Epidermal melanocyte (primary cell): Measurements from ENCODE around the gene CBLC.

ENCODE experiments used
- DNase-seq: peaks from one replicate; pipeline ENCODE4 v3.0.0; 2011; ENCODE audit warnings: low spot score; ENCODE audit not compliant: insufficient read length

CBLC gene

GRCh38 chr19:44746946-44747738 lies 30.5 kb upstream of the CBLC start:
- DNase-seq: peak; percentile 89

- peak; percentile 54 for DNase-seq
Measured at GRCh38 chr19:44747739-44748425, 29.8 kb upstream of the CBLC start.

- DNase-seq: no peak
Measured at GRCh38 chr19:44748426-44749254, 29.1 kb upstream of the CBLC start, which contains the start of gene BCL3. Gene BCL3 (plus strand): TSS chr19:44748708. CDS start chr19:44748791, 83 bp downstream.

GRCh38 chr19:44749292-44749691 lies 28.4 kb upstream of the CBLC start:
- no peak for DNase-seq

- DNase-seq: no peak
Measured at GRCh38 chr19:44749994-44750393, 27.7 kb upstream of the CBLC start.

- DNase-seq: no peak
Measured at GRCh38 chr19:44752123-44752815, 25.4 kb upstream of the CBLC start.

GRCh38 chr19:44752816-44753625 lies 24.7 kb upstream of the CBLC start:
- DNase-seq: peak; percentile 89

- no peak for DNase-seq
Measured at GRCh38 chr19:44753626-44753931, 24.1 kb upstream of the CBLC start.

GRCh38 chr19:44753932-44754749 lies 23.5 kb upstream of the CBLC start:
- peak; percentile 84 for DNase-seq

GRCh38 chr19:44754750-44755080 lies 23.0 kb upstream of the CBLC start:
- DNase-seq: no peak

GRCh38 chr19:44755219-44755618 lies 22.5 kb upstream of the CBLC start:
- DNase-seq: no peak

- no peak for DNase-seq
Measured at GRCh38 chr19:44756089-44756562, 21.6 kb upstream of the CBLC start.

GRCh38 chr19:44757057-44757734 lies 20.5 kb upstream of the CBLC start:
- DNase-seq: peak; percentile 49

GRCh38 chr19:44757735-44758505 lies 19.8 kb upstream of the CBLC start:
- DNase-seq: peak; percentile 54

- DNase-seq: no peak
Measured at GRCh38 chr19:44758596-44758995, 19.1 kb upstream of the CBLC start.

GRCh38 chr19:44759083-44759804 lies 18.4 kb upstream of the CBLC start:
- no peak for DNase-seq

- DNase-seq: no peak
Measured at GRCh38 chr19:44762038-44762437, 15.7 kb upstream of the CBLC start.
